Neuronal stem cell (in vitro differentiated cells): Measurements from ENCODE around the gene CCDC170.

ENCODE experiments used
- DNase-seq: peaks from one replicate; pipeline ENCODE4 v3.0.0-alpha.2; 2013; ENCODE audit warnings: low spot score
- H2AFZ ChIP-seq: one replicate; pipeline ENCODE4 v1.6.1; 2013; ENCODE audit warnings: mild to moderate bottlenecking, low read length, inconsistent platforms
- H2AK5ac ChIP-seq: 2 replicates; pipeline ENCODE4 v1.6.1; 2013; ENCODE audit warnings: low read depth, mild to moderate bottlenecking, inconsistent platforms, low read length, moderate library complexity, mixed read lengths
- H2BK120ac ChIP-seq: 2 replicates; pipeline ENCODE4 v1.6.1; 2013; ENCODE audit warnings: low read depth, mild to moderate bottlenecking, inconsistent platforms, low read length, moderate library complexity, mixed read lengths
- H2BK12ac ChIP-seq: one replicate; pipeline ENCODE4 v1.6.1; 2013; ENCODE audit warnings: low read length, inconsistent platforms
- H2BK15ac ChIP-seq: 2 replicates; pipeline ENCODE4 v1.6.1; 2013; ENCODE audit warnings: mild to moderate bottlenecking, low read length, inconsistent platforms, mixed read lengths
- H2BK5ac ChIP-seq: one replicate; pipeline ENCODE4 v1.6.1; 2013; ENCODE audit warnings: inconsistent platforms, mild to moderate bottlenecking, low read length, moderate library complexity
- H3K14ac ChIP-seq: one replicate; pipeline ENCODE4 v1.6.1; 2013; ENCODE audit warnings: low read length, inconsistent platforms
- H3K18ac ChIP-seq: 2 replicates; pipeline ENCODE4 v1.6.1; 2013; ENCODE audit warnings: low read length, inconsistent platforms
- H3K23ac ChIP-seq: 2 replicates; pipeline ENCODE4 v1.6.1; 2013; ENCODE audit warnings: low read depth, mild to moderate bottlenecking, mixed read lengths, low read length, inconsistent platforms; ENCODE audit not compliant: poor library complexity
- H3K27ac ChIP-seq: replicated peaks from 3 replicates; pipeline ENCODE4 v1.5.1; 2013; ENCODE audit warnings: low read length, inconsistent platforms
- H3K27me3 ChIP-seq, 3 experiments: 2 replicates each; pipeline ENCODE4 v1.6.1; 2013; ENCODE audit warnings: low read length in 3 of 3, mild to moderate bottlenecking in 2 of 3, inconsistent platforms in 1 of 3, low read depth in 1 of 3, mixed read lengths in 1 of 3, moderate library complexity in 1 of 3; ENCODE audit not compliant: control insufficient read depth in 3 of 3, insufficient read depth in 3 of 3
- H3K36me3 ChIP-seq, 2 donors: replicated peaks in 1 of 2; 2 replicates each; pipeline ENCODE4 v1.6.1; 2013; ENCODE audit warnings: low read length in 2 of 2; ENCODE audit not compliant: control insufficient read depth in 2 of 2, insufficient read depth in 2 of 2
- H3K4ac ChIP-seq: 2 replicates; pipeline ENCODE4 v1.6.1; 2013; ENCODE audit warnings: inconsistent platforms, mild to moderate bottlenecking, low read length, moderate library complexity
- H3K4me1 ChIP-seq, 2 donors: 1 replicate in 1 of 2; 2 replicates in 1 of 2; pipeline ENCODE4 v1.6.1; 2013; ENCODE audit warnings: low read length in 2 of 2, low read depth in 1 of 2; ENCODE audit not compliant: control insufficient read depth in 2 of 2, insufficient read depth in 1 of 2
- H3K4me2 ChIP-seq: one replicate; pipeline ENCODE4 v1.6.1; 2013; ENCODE audit warnings: mild to moderate bottlenecking, low read length, inconsistent platforms; ENCODE audit not compliant: insufficient read depth, poor library complexity, severe bottlenecking
- H3K4me3 ChIP-seq, 2 donors: 2 replicates each; pipeline ENCODE4 v1.5.1; 2013; ENCODE audit warnings: low read length in 2 of 2, mild to moderate bottlenecking in 2 of 2, inconsistent platforms in 1 of 2, moderate library complexity in 1 of 2
- H3K79me1 ChIP-seq: one replicate; pipeline ENCODE4 v1.6.1; 2013; ENCODE audit warnings: low read depth, mild to moderate bottlenecking, inconsistent platforms, low read length, moderate library complexity
- H3K9ac ChIP-seq: one replicate; pipeline ENCODE4 v1.6.1; 2013; ENCODE audit warnings: mild to moderate bottlenecking, low read depth, low read length, inconsistent platforms; ENCODE audit not compliant: poor library complexity
- H3K9me3 ChIP-seq, 2 donors: replicated peaks in 1 of 2; 2 replicates each; pipeline versions ENCODE3 to v1.6.1; 2013; ENCODE audit warnings: low read length in 2 of 2, mild to moderate bottlenecking in 2 of 2, inconsistent platforms in 1 of 2, low read depth in 1 of 2, mixed read lengths in 1 of 2, moderate library complexity in 1 of 2; ENCODE audit not compliant: control insufficient read depth in 2 of 2, insufficient read depth in 1 of 2
- H4K8ac ChIP-seq: one replicate; pipeline ENCODE4 v1.6.1; 2013; ENCODE audit warnings: low read depth, mild to moderate bottlenecking, inconsistent platforms, low read length, moderate library complexity
- H4K91ac ChIP-seq: one replicate; pipeline ENCODE4 v1.6.1; 2013; ENCODE audit warnings: low read length, low read depth, mild to moderate bottlenecking, inconsistent platforms; ENCODE audit not compliant: poor library complexity
- WGBS, 2 donors: extraction: QIAGEN DNeasy Blood & Tissue Kit; methylation state at CpG; one replicate each; pipeline ENCODE4 v1.1.7; 2013; ENCODE audit warnings: missing lambda C conversion rate in 2 of 2, mixed read lengths in 1 of 2; ENCODE audit not compliant: insufficient read length in 2 of 2, insufficient replicate concordance in 1 of 2; ENCODE audit errors: extremely low coverage in 2 of 2; 5-methylcytosine and 5-hydroxymethylcytosine counted together

Gene CCDC170

DNA sequence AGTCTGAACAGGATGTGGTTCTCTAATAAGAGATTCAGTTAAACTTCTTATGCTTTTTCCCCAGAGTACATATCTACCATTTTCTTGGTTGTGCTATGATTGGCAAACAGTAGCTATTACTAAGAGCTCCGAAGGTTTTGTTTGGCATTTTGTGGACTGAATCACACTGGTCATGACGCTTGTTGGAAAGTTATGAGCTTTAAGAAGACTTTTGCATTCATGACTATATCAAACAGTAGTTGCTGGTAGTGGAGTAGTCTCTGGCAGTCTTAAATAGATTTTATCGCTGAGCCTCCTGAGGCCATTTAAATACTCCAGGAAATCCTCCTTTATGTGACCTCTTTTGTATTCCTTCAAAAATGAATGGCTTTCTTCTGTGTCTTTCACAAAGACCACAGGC, 40.8 kb downstream of the CCDC170 start:
- Histone ChIP-seq H3K36me3 (no peaks in the 10 kb centered on the region), H3K18ac (no peak overlapping the region), H3K27me3 (no peaks in the 10 kb centered on the region), H3K9ac (no peak overlapping the region), H4K91ac (no peak overlapping the region), H2BK15ac (no peak overlapping the region), H2BK12ac (no peak overlapping the region), H3K4ac (no peak overlapping the region), H3K79me1 (no peaks in the 10 kb centered on the region), H3K4me1 (peaks cover 0 to 1% of the 10 kb centered on the region in 2 donors), H2AK5ac (no peak overlapping the region), H3K4me2 (no peak overlapping the region), H4K8ac (no peak overlapping the region), H3K23ac (no peak overlapping the region), H3K4me3 (no peak overlapping the region), H2AFZ (no peak overlapping the region), H2BK5ac (no peak overlapping the region), H3K9me3 (no peaks in the 10 kb centered on the region), H3K27ac (no peak overlapping the region), H3K14ac (no peak overlapping the region), H2BK120ac (no peak overlapping the region)
- no CpG with 5 or more reads among the region's 3 CpGs for WGBS, 2 donors
- no peak for DNase-seq

DNA sequence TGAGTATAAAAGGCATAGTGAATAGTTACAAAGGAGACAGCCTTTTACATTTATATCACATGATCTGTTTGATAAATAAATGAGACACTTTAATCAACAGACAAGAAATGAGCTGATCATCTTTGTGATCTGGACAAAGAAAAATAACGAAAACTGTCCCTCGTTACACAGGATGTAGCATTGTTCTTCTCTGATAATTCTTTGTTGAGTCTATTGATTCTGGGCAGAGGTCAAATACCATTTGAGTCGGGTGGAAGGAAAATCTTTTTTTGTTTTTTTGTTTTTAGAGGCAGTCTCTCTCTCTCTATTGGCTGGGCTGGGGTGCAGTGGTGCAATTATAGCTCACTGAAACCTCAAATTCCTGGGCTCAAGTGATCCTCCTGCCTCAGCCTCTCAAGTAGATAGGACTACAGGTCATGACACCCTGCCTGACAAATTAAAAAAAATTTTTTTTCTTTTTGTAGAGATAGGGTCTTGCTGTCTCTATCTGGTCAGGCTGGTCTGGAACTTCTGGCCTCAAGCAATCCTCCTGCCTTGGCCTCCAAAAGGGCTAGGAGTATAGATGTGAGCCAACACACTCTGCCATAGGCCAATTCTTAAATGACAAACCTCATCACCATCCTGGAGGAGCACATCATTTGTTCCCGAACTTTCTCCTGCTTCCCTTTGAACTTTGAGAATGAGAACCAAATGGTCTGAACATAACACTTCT, 41.8 kb downstream of the CCDC170 start:
- H3K4me1 ChIP-seq: peaks cover 0 to 1% of the 10 kb centered on the region in 2 donors

DNA sequence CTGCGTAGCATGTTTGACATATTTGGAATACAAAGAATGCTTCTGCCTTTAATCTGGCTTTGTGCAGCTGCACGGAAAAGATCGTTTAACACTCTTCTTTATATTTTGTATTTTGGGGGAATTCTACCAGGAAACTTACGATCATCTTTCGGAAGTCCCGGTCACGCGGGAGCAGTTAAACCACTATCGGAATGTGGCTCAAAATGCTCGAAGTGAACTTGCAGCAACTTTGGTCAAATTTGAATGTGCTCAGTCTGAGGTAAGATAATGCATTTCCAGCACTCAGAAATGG, 42.3 kb downstream of the CCDC170 start:
- Histone ChIP-seq H2AFZ (no peak overlapping the region), H4K8ac (no peak overlapping the region), H3K79me1 (no peaks in the 10 kb centered on the region), H2AK5ac (no peak overlapping the region), H3K14ac (no peak overlapping the region), H3K23ac (no peak overlapping the region), H3K4me2 (no peak overlapping the region), H3K27ac (no peak overlapping the region), H3K4ac (no peak overlapping the region), H3K27me3 (no peaks in the 10 kb centered on the region), H2BK5ac (no peak overlapping the region), H2BK15ac (no peak overlapping the region), H4K91ac (no peak overlapping the region), H3K18ac (no peak overlapping the region), H3K36me3 (no peaks in the 10 kb centered on the region), H2BK12ac (no peak overlapping the region), H3K9ac (no peak overlapping the region), H2BK120ac (no peak overlapping the region), H3K9me3 (peaks cover 0 to 2% of the 10 kb centered on the region in 2 donors), H3K4me1 (peaks cover 0 to 1% of the 10 kb centered on the region in 2 donors), H3K4me3 (no peak overlapping the region)
- DNase-seq: no peak
- WGBS, 2 donors: no CpG with 5 or more reads among the region's 10 CpGs

More for the DNA sequence above, 41.8 kb downstream of the CCDC170 start:
- DNase-seq: no peak
- no peak overlapping the region for H2BK15ac ChIP-seq
- H2BK5ac ChIP-seq: no peak overlapping the region
- no peak overlapping the region for H3K18ac ChIP-seq
- H3K4me2 ChIP-seq: no peak overlapping the region
- no peak overlapping the region for H2BK120ac ChIP-seq
- WGBS, 2 donors: no CpG with 5 or more reads among the region's 4 CpGs
- no peak overlapping the region for H4K8ac ChIP-seq
- H3K9me3 ChIP-seq: peaks cover 0 to 2% of the 10 kb centered on the region in 2 donors
- H2BK12ac ChIP-seq: no peak overlapping the region
- H4K91ac ChIP-seq: no peak overlapping the region
- H3K14ac ChIP-seq: no peak overlapping the region
- no peak overlapping the region for H3K9ac ChIP-seq
- H3K27me3 ChIP-seq: no peaks in the 10 kb centered on the region
- no peak overlapping the region for H3K4ac ChIP-seq
- H3K79me1 ChIP-seq: no peaks in the 10 kb centered on the region
- H3K27ac ChIP-seq: no peak overlapping the region
- no peak overlapping the region for H3K23ac ChIP-seq
- H2AFZ ChIP-seq: no peak overlapping the region
- no peaks in the 10 kb centered on the region for H3K36me3 ChIP-seq
- H3K4me3 ChIP-seq: no peak overlapping the region
- no peak overlapping the region for H2AK5ac ChIP-seq

DNA sequence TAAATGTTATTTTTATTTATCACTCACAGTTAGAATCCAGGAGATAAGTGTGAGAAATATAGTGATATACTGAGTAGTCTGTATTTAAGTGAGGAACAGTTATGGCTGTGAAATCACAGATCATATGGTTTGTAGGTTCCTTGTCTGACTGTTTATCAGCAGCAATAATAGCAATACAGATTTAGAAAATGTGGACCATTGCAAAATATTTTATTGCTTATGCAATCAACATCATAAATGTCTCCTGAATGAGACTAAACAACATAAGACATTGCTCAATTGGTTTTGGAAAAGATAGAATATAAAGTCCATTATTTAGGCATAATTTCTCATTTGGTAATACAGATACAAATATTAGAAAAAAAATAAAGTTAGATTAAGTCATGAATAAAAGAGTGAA, 43.7 kb downstream of the CCDC170 start:
- Histone ChIP-seq H3K36me3 (no peaks in the 10 kb centered on the region), H3K23ac (no peak overlapping the region), H3K79me1 (no peaks in the 10 kb centered on the region), H2AK5ac (no peak overlapping the region), H3K4me3 (no peak overlapping the region), H4K8ac (no peak overlapping the region), H3K4me2 (no peak overlapping the region), H3K14ac (no peak overlapping the region), H2BK120ac (no peak overlapping the region), H3K4me1 (peaks cover 0 to 1% of the 10 kb centered on the region in 2 donors), H4K91ac (no peak overlapping the region), H2BK5ac (no peak overlapping the region), H2BK15ac (no peak overlapping the region), H3K18ac (no peak overlapping the region), H2BK12ac (no peak overlapping the region), H3K9me3 (peaks cover 0 to 2% of the 10 kb centered on the region in 2 donors), H3K27me3 (no peaks in the 10 kb centered on the region), H2AFZ (no peak overlapping the region), H3K27ac (no peak overlapping the region), H3K9ac (no peak overlapping the region), H3K4ac (no peak overlapping the region)
- no peak for DNase-seq
